Right ventricle myocardium superior (tissue), 1 donor: ENCODE measurements around the gene SPATA3. TPM values are rescaled to one million over a fixed set of nuclear protein-coding genes. Genes with fewer than 3 reads are reported as not detected.
"Not testable (repeated sequence)": the region's sequence is repeated elsewhere in the genome, so short reads cannot be mapped to it uniquely, and the experiment has no call there.

ENCODE experiments used
- ATAC-seq: fragments of 200-7000 bp; cut with Tn5 transposase; one replicate; pipeline ENCODE4 v1.9.1; 2020; ENCODE audit warnings: mild to moderate bottlenecking; ENCODE audit not compliant: poor library complexity
- DNase-seq: peaks from one replicate; pipeline ENCODE4 v3.0.0-alpha.2; 2020
- intact Hi-C: fragments of 100-400 bp; cut with DNase I; formaldehyde crosslinking; loops from one replicate; pipeline ENCODE4 v1.11.2; 2022
- total RNA-seq: library from RNA; stranded (reverse); fragmentation: NEBNext Ultra II Directional; extraction: Animal tissue kit (Norgen Biotek cat#: 25700); gene quantifications from one replicate; pipeline ENCODE4 v1.2.1, GENCODE V29; 2021
- donor health status: DM: no; HTN: yes; CAD: no; lungs with severe emphysema.

Gene SPATA3
- total RNA-seq, 1 donor from 2014 or later: not detected

DNA sequence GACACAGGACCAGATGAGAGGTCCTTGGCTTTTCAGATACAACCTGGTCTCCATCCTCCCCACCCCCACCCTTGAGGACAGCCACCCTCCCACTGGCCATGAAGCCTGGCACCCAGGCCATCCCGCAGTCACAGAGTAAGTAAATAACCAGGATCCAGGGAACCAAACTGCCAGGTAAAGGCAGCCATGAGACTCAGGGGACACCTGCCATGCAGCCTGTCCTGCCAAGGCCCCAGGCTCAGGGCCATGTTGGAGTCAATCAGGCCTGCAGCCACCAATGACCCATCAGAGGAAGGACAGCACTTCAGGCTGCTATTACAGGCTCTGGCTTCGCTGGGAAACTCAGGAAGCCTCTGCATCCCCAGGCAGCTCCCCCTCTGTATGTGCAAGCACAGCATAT, 15.6 kb downstream of the SPATA3 start:
- intact Hi-C loops: no loop called here
- DNase-seq: no peak
- ATAC-seq: no peak

DNA sequence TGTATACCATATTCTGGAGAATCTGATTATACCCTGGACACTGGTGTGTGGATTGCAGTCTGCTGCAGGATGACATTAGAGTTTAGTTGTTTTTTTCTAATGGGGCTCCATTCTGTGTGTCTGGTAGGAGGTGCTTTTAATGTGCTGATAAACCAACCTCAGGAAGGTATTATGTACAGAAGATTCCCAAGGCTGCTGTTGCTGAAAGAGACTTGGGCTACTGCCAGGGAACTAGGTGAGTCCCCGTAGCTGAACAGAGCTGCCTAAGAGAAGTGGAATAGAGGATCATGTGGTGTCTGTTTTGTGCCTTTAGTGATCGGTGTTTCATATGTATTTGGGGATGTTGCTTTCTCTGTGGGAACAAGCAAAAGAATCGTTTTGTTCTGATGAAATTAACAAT, 16.5 kb downstream of the SPATA3 start:
- ATAC-seq: no peak
- intact Hi-C loops: no loop called here
- DNase-seq: no peak

DNA sequence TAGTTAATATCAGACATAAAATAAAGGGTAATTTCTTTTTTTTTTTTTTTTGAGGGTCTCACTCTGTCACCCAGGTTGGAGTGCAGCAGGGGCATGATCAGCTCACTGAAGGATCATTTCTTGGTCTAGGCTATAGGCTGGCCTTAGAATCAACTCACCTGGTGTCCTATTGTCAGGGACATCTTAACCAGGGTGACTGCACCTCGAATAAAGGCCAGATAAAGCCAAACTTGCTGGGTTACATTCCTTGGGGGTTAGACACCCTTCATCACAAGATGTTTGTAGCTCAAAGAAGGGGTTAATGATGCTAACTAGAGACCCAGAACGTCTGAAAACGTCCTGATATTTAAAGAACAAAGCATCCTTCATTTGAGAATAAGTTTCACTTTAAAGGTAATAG, 17.9 kb downstream of the SPATA3 start:
- DNase-seq: no peak
- intact Hi-C loops: no loop called here
- no peak for ATAC-seq

DNA sequence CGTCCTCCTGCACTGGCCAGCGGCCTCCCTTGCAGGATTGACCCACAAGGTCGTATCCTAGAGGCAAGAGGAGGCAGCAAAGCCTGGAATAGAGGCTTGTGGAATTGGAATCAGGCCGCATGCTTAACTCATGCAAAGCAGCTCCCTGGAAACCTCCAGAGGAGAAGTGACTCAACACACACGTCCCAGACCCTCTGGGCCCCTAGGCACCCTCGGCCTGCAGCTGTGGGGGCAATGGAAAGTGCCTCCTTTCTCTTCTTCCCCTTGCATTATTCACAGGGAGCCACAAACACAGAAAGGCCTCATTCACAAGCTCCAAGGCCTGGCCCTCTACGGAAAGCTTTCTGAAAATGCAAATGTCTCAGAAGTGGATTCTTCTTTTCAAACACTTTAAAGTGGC, 19.6 kb downstream of the SPATA3 start:
- no peak for DNase-seq
- intact Hi-C loops: no loop called here
- ATAC-seq: no peak

DNA sequence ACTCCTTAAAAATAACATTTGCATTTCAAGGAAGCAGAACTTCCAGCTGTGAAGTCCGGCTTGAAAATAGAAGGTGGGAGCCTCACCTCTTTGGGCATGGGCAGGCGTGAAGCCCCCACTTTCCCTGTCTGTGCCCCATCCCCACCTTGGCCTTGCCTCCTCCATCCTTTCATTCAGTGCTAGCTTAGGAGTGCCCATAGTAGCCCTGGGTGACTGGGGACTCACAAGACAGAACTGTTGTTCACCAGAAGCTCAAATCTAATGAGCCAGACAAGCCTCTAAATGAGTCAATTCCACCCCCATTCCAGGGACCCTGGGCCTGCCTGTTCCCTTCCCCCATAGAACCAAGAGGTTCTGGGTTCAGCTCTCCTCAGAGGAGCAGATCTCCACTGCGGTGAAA, 20.0 kb downstream of the SPATA3 start:
- ATAC-seq (no peak), DNase-seq (no peak)
- intact Hi-C loops: no loop called here

DNA sequence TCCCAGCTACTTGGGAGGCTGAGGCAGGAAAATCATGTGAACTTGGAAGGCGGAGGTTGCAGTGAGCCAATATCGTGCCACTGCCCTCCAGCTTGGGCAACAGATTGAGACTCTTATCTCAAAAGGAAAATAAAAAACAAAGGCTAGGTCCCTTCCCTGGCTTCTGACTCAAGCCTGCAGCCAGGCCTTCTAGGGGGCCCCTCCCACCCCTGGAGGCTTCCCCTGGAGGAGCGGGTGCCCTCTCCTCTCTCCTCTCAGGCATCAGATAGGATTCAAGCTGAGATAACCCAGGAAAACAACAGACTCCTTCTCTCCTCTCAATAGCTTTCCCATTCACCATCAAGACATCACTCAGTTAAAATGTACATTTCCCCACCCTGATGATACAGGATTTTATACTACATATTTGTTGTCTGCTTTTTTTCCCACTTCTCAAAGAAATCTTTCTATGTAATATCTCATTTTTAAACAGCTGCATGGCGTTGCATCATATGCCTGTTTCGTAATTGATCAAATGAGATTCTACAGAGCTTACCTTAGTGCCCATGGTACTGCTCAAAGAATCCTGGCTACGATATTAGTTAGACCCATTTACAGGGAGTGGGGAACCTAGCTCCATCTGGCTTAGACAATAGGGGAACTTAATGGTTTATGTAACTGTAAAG, 20.8 kb downstream of the SPATA3 start:
- intact Hi-C loops: no loop called here
- ATAC-seq: no peak
- DNase-seq: no peak

DNA sequence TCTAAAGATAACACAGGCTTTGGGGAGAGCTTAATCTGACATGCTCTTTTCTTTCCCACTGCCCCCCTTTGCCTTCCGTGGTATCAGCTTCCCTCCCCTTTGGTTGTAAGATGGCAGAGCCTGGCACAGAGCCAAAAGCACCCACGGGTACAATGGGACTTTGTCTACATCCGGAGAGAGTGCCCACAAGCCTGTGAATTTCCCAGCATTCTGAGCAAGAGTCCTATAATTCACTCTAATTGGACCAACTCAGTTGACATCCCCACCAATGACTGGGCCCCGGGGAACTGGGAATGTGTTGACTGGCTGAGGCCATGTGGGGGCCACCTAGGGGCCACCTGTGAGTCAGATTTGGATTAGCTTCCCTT, 21.3 kb downstream of the SPATA3 start:
- DNase-seq: no peak
- no peak for ATAC-seq
- intact Hi-C loops: no loop called here

DNA sequence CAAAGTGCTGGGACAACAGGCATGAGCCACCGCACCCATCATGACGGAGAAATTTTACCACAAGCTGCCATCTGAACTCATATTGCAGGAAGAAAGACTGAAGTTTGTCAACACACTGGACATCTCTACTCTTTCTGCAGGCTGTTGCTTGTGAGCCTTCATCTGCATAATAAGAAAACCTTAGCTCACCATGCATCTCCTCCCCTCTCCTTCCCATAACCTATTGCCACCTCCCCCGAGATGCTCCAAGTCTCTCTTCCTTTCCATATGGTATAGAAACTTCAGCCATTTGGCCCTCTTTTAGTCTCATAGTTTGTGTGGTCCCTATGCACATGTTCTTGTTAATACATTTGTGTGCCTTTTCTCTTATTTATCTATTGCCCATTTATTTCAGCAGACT, 22.3 kb downstream of the SPATA3 start:
- intact Hi-C loops: no loop called here
- ATAC-seq: no peak
- DNase-seq: no peak

DNA sequence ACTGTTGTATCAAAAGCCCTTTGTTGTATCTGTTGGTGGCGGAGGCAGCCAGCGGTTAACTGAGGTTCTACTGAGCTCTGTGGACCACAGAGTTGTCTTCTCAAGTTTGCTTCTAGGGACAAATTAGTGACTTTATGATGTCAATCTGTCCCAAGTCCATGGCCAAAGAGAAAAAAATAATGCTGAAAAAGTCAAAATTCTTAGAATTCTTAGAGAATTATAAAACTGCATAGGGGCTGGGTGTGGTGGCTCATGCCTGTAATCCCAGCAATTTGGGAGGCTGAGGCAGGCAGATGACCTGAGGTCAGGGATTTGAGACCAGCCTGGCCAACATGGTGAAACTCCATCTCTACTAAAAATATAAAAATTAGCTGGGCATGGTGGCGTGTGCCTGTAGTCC, 29.1 kb downstream of the SPATA3 start:
- ATAC-seq, DNase-seq, intact Hi-C loops: not testable (repeated sequence)

DNA sequence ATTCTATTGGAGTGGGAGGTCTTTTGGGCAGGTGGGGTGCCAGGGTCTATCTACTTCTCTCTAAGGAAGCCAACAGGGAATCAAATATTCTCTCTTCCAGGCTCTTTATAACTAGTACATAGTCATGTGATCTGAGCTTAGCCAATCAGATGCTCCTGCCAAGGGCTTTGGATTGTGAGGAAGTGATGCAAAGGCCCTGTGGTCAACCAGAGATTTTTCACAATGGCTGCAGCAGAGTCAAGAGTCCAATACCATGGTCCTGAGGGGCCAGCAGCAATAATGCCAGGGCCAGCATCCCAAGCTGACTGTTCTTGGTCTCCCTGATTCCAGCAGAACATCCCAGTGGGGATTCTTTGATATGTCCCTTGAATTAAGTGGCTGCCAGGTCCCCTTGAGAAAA, 33.0 kb downstream of the SPATA3 start:
- no peak for DNase-seq
- no peak for ATAC-seq
- intact Hi-C loops: no loop called here

DNA sequence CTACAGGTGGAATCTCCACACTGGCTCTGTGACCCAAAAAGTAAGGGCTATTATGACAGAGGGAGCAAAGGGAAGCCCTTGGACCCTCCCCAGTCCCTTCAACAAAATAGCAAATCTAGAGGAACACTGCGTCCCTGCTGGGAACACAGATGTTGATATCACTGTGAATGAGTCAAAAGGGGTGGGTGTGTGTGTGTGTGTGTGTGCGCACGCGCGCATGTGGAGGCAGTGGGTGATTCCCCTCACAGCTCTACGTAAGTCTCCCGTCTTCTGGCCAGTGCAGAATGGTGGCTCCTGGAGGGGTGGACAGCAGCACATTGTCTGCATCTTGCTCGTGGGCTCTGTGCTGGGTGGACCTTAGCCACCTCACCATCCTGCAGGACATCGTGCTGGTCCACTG, 33.6 kb downstream of the SPATA3 start:
- intact Hi-C loops: no loop called here
- ATAC-seq (no peak), DNase-seq (no peak)

DNA sequence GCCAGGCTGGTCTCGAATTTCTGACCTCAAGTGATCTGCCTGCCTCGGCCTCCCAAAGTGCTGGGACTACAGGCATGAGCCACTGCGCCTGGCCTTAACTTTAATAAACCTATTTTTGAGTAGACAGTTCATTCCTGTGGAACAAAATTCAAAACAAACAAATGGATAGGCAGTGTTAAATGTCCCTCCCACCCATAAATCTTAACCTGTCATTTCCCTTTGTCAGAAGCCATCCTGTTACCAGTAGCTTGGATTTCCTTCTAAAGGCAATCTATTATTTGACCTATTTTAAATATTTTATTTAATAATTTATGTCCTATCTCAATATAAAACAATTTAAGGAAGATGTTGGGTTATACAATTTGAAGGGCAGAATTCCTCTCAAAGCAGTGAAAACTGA, 34.8 kb downstream of the SPATA3 start:
- ATAC-seq (no peak), DNase-seq (no peak)
- intact Hi-C loops: no loop called here

DNA sequence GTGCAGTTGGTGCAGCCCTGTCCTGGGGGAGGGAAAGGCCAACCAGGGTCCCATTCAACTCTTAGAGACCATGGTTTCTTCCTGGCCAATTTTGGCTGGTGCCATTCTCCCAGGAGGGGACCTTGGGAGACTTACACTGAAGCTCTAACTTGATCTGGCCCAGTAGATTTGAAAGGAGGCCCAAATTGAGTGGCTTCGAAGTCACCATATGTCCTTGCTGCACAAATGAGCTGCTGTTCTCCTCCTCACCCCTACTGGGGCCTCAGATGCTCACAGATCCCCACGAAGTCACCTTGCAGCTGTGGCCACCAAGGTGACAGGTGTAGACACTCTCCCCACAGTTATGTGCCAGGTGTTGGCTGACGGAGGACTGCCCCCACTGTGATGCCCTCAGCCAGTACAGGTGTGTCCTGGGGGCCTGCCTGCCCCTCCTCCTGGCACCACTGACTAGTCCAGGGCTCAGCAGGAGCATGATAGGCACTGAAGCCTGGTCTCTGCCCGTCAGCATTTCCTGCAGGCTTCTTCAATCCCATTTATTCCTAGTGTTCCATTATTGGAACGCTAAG, 36.7 kb downstream of the SPATA3 start:
- no peak for ATAC-seq
- no peak for DNase-seq
- intact Hi-C loops: no loop called here

DNA sequence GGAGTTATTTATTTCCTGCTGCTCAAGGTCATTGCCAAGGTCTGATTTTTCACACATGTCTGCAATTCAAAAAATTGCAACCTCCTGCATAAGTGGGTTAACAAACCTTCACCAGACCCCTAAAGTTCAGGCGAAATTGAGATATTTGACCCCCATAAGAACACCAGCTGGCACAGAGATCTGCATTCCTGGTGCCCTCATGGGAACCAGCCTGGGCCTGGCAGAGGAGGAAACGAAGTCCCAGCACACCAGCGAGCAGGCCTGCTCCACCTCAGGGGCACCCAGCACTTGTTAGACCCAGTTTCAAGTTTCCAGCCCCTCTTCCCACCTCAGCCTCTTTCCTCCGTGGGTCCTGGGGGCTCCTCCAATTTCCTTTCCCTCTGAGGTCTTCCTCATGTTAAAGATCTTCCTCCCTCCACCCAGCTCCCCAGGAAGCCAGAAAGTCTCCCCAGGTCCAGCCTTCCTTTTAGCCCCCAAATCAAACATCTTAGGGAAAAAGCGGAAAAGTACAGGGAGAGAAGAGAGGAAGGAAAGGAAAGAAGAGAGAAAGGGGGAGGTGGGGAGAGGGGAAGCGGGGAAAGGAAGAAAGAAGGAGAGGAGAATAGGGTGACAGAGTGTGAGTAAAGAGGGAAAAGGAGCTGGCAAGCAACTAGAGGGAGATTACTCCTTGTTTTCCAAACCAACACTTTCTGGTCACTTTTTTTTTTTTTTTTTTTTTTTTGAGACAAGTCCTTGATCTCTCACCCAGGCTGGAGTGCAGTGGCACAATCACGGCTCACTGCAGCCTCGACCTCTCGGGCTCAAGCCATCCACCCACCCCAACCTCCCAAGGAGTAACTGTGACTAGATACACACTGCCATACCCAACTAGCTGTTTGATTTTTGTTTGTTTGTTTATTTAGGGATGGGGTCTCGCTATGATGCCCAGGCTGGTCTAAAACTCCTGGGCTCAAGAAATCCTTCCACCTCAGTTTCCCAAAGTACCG, 37.5 kb downstream of the SPATA3 start:
- DNase-seq (no peak), ATAC-seq (no peak)
- intact Hi-C loops: no loop called here

DNA sequence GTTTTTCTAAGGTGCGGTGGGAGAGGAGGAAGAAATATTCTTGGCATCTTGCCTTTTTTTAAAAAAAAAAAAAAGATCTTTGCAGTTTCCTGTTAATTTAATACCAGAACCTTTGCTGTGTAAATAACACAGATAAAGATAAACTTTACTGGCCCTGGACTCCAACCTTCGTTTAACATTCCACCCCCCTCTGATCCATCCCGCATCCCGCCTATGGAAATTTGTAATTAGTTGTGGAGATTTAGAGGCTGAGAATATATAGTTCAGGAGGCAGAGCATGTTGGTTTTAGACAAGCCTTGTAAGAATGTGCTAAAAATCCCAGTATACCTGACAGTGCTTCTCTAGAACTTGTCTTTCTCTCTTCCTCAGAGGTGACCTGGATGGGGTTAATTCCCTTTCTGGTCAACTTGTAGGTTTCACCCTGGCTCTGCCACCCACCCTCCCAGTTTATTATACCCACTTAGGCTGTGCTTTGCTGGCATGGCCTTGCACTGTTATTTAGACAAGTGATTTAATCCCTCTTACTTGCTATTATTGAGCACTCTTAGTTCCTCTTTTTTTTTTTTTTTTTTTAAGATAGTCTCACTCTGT, 38.5 kb downstream of the SPATA3 start:
- DNase-seq (no peak), ATAC-seq (no peak)
- intact Hi-C loops: no loop called here

DNA sequence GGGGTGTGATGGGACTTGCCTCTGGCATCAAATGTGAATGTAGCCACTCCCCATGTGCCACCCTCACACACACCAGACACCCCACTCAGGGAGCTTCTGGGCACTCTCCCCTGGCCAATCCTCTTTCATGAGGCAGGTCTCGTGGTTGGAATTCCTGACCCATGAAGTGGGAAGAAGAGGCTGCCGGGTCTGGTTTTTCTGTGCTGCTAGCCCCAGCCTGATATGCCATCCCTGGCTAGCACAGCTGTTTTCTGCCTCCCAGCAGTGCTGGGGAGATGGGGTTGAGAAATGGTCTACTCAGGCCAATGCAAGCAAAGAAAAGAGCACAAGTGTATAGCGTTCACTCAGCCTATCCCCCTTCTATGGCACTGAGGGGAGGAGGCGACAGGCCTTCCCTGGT, 40.2 kb downstream of the SPATA3 start:
- intact Hi-C loops: no loop called here
- ATAC-seq: no peak
- no peak for DNase-seq

DNA sequence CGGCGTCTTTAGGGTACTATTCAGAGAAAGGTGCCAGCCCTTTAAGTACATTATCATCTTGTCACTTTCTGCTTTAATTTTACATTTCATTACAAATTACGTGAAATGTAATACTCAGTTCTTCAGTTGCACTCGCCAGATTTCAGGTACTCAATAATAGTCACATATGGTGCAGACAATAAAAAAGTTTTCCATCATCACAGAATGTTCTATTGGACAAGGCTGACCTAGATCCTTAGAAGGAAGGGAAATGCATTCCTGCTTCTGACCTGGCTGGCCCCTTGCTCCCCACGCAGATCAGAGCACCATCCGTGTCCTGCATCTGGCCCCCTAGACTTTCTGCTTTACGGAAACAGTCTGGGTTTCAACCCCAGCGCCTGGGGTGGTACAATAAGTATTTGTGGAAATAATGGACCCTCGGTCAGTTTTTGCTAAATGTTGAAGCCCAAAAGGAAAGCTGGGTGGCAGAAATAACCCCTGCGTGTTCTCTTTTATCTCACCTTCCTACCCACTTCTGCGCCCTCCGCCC, 40.7 kb downstream of the SPATA3 start:
- DNase-seq (no peak), ATAC-seq (no peak)

DNA sequence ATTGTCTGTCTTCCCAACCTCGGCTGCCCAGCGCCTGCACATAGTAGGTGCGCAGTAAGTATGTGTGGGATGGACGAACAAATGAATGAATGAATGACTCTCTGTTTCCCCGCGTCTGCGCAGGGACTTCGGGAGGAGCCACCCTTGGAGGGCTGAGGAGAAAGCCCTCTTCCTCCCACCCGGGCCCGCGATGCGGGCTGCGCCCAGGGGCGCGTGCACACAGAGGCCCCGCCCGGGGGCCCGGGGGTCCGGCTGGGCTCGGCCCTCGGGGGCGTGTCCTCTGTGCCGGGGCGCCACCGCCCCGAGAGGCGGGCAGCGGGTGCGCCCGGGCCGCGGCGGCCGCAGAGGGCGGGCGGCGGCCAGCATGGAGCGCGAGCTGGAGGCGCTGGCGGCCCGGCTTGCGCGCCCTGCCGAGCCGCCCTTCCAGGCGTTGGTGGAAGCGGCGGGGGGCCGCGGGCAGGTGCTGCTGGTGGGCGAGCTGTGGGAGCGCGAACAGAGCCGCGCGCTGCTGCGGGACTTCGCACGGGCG, 41.3 kb downstream of the SPATA3 start, which contains the start of gene C2orf72:
TSS of gene C2orf72 (plus strand) at position 322 of the 529 bp plus-strand sequence. CDS start at position 365, 43 bp downstream.
- no peak for DNase-seq
- intact Hi-C loops: no loop called here
- no peak for ATAC-seq

More for the DNA sequence above, 40.7 kb downstream of the SPATA3 start:
- intact Hi-C loops: no loop called here
